HuH-7.5 (cell line): ENCODE measurements around the gene GOLGA6L10.
"Not testable (repeated sequence)": the region's sequence is repeated elsewhere in the genome, so short reads cannot be mapped to it uniquely, and the experiment has no call there.

ENCODE experiments used
- DNase-seq: peaks from one replicate; pipeline ENCODE4 v3.0.0; 2011; ENCODE audit warnings: low spot score

Gene GOLGA6L10

GRCh38 chr15:82317516-82317915 is 31.8 kb downstream of the GOLGA6L10 start:
- DNase-seq, result not testable (repeated sequence)

DNA sequence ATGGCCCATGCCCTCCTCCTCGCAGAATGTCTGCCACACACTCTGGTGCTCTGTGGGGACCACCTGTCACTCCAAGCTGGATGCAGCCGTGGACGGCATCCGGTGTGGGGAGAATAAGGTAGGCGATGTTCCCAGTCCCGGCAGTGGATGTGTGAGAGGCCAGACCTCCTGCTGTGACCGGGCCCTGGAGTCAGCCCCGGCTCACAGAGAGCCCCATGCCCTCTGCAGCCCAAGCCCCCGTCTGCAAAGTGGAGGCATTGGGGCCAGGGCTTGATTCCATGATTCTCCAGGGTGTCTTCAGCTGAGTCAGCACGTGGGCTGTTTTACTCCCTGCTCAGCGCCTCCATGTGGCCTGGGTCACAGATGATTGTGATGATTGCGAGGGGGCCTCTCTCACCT is 32.2 kb downstream of the GOLGA6L10 start:
- DNase-seq, result no peak

GRCh38 chr15:82316247-82317090 is 32.8 kb downstream of the GOLGA6L10 start:
- not testable (repeated sequence) for DNase-seq

- DNase-seq, result no peak
Observed at GRCh38 chr15:82315519-82316246, 33.6 kb downstream of the GOLGA6L10 start.

DNA sequence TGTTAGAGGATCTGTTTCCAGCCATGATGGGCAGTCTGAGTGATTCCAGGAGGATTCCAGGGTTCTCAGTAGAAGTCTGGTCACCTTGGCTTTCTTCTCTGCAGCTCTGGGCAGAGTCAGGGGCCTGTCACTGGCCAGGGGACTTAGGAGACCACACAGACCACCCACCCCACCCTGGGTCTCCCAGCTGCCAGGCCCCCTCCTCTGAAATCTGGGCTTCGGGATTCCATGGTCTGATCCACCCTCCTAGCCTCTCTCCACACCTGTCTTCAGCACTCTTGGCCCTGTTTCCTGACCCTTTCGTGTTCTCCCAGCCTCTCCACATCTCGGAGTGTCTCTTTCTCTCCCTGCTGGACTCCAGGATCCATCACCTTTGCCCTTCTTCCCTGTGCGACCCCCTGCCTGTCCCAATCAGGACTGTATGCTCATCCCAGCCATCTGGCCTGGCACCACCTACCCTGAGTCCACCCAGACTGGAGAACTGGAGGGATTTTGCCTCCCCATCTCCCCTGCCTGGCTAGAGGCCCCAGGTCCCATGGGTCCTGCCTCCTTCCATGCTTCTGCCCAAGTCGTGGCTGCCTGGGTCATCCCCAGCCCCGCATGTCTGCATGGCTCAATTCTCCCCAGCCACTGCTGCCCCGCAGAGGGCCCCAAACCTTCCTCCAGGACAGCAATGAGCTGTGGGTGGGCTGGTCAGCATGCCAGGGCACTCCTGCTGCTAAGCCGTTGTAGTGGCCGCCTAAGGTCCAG is 34.3 kb downstream of the GOLGA6L10 start:
- no peak for DNase-seq

- not testable (repeated sequence) for DNase-seq
Observed at GRCh38 chr15:82313951-82314768, 35.1 kb downstream of the GOLGA6L10 start.

DNA sequence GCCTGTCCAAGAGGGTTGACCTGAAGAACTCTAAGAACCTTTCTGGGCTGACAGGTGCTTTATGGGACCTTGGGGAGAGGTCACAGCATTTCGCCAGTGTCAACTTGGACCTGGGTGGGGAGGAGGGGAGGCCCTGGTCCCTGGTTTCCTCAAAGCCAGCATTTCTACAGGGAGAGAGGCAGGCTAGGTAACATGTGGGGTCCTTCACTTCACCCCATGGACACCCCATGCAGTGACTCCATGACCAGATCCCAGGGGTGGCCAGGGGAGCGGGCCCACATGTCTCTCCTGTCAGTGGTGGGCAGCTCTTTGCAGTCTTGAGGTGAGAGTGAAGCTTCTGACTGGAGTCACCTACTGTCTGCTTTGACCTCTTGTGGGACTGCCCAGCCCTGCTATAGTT is 35.8 kb downstream of the GOLGA6L10 start:
- no peak for DNase-seq

- DNase-seq, result no peak
Observed at GRCh38 chr15:82312586-82313349, 36.5 kb downstream of the GOLGA6L10 start.

GRCh38 chr15:82311321-82311720 is 38.0 kb downstream of the GOLGA6L10 start:
- not testable (repeated sequence) for DNase-seq

DNA sequence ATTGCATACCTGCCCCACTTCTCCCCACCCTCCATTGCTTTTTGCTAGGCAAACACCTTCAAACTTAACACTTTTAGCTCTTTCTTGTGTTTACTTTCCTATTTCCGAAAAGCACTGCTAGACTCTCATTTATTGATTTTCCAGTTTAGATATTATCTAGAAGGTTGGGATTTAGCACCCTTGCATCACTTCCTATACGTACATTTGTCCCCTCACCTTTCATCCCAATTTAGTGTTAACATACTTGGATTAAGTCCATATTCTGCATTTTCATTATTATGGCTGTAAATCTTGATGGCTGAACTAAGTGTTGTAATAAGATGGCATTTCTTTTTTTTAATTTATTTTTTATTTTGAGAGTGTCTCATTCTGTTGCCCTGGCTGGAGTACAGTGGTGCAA is 39.5 kb downstream of the GOLGA6L10 start:
- DNase-seq, result no peak

GRCh38 chr15:82307714-82308081 is 41.6 kb downstream of the GOLGA6L10 start:
- no peak for DNase-seq

DNA sequence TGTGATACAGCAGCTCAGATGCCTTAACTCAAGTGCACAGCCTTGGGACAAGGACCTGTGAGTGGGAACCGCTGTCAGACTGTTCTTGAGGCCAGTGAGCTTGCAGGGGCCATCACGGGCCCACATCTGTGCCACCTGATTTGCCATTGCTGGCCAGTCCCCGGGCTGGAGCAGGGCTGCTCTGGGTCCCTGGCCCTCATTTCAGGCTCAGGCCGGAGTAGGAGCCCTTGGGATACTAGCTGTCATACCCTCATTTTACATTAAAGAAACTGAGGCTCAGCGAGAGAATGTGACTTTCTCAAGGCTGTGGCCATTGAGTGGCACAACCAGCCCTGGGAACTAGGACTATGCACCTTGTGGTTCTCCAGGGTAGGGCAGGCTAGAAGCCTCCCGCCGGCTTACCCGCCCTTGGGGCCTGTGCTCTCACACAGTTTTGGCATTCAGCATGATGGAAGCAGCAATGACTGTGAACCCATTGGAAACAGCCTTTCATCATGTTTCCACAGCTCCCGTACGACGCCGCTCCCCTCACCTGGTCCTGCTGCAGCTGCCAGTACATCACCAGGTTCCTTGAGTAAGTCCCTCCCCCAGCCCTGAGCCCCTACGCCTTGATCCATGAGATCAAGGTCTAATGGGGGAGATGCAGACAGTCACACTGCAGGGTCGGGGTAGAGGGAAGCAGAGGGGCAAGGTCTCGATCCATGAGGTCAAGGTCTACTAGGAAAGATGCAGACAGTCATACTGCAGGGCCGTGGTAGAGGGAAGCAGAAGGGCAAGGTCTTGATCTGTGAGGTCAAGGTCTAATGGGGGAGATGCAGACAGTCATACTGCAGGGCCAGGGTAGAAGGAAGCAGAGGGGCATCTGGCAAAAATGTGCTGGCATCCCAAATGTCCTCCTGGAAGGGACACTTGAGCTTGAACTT is 42.2 kb downstream of the GOLGA6L10 start:
- DNase-seq, result no peak

- DNase-seq, result no peak
Observed at GRCh38 chr15:82305621-82306048, 43.6 kb downstream of the GOLGA6L10 start.

- no peak for DNase-seq
Observed at GRCh38 chr15:82304778-82305090, 44.5 kb downstream of the GOLGA6L10 start.

GRCh38 chr15:82303956-82304777 is 45.1 kb downstream of the GOLGA6L10 start:
- no peak for DNase-seq

DNA sequence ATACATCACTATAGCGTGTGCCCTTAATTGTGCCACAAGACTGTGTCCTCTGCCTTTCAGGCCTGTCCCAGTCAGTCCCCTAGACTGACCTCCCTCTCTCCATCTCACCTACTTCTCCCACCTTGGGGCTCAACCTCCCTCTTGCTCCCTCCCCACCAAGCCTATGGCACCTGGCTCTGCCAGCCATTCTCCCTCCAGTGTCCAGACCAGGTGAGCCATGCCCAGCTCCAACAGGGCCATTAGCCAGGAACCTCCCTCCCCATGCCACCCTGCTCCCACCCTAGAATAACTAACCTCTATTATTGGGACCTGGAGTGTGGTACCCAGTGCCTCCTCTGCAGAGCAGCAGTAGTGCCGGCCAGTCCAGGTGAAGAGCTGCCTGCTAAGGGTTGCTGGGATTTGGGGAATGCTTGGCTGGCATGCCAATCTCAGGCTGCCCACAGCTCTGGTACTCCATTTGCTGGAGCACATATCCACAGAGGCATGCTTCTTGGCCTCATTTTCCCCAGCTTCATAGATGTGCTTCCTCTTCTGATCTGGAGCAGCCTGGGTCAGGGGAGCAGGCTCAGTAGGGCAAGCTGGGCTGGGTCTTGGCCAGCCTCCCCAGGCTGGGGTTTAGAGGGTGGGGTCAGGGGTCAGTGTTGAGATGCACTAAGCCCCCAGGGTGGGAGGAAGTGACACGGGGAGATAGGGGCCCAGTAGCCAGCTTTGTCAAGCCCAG is 47.8 kb downstream of the GOLGA6L10 start:
- DNase-seq, result no peak

GRCh38 chr15:82300883-82301282 is 48.4 kb downstream of the GOLGA6L10 start:
- no peak for DNase-seq

DNA sequence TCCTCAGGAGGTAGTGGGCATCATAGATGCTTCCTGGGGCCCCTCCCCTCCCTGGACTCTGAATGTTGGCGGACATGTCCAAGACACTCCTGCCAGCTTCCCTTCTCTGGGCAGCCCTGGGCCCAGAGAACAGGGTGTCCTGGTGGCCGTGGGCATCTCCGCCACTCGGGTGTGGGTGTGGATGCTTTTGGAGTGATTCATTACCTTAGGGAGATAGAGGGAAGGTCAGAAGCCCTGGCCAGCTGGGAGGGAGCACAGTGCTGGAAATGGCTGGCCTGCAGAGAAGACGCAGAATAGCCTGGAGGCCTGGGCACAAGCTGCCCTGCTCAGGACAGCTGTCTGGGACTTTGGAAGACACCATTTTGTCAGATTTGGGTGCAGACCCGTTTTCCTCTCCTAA is 48.9 kb downstream of the GOLGA6L10 start:
- DNase-seq, result not testable (repeated sequence)
